Mesenchymal stem cell (in vitro differentiated cells and primary cell): ENCODE data around the gene NBPF3.
A peak's percentile ranks its signal among the peaks of the same experiment; 100 is the strongest.

Experiments used
- DNase-seq: peaks from one replicate; pipeline ENCODE4 v3.0.0-alpha.2; 2013
- H2AFZ ChIP-seq: one replicate; pipeline ENCODE4 v1.6.1; 2013; ENCODE audit warnings: low read depth, mild to moderate bottlenecking, control low read depth, inconsistent platforms, low read length, moderate library complexity
- H2AK5ac ChIP-seq: 2 replicates; pipeline ENCODE4 v1.6.1; 2013; ENCODE audit warnings: low read length, moderate library complexity, mild to moderate bottlenecking, inconsistent platforms; ENCODE audit not compliant: severe bottlenecking
- H2BK120ac ChIP-seq: one replicate; pipeline ENCODE4 v1.6.1; 2013; ENCODE audit warnings: low read depth, mild to moderate bottlenecking, inconsistent platforms, low read length, moderate library complexity
- H2BK12ac ChIP-seq, 2 experiments: one replicate each; pipeline ENCODE4 v1.6.1; 2013; ENCODE audit warnings: inconsistent platforms in 2 of 2, low read length in 2 of 2, mild to moderate bottlenecking in 2 of 2, moderate library complexity in 2 of 2, control low read depth in 1 of 2
- H2BK15ac ChIP-seq: one replicate; pipeline ENCODE4 v1.6.1; 2013; ENCODE audit warnings: mild to moderate bottlenecking, low read depth, inconsistent platforms; ENCODE audit not compliant: poor library complexity, severe bottlenecking
- H2BK5ac ChIP-seq: 2 replicates; pipeline ENCODE4 v1.6.1; 2013; ENCODE audit warnings: low read depth, mild to moderate bottlenecking, low read length, control low read depth, inconsistent platforms; ENCODE audit not compliant: poor library complexity, severe bottlenecking
- H3K14ac ChIP-seq, 2 experiments: one replicate each; pipeline ENCODE4 v1.6.1; 2013; ENCODE audit warnings: inconsistent platforms in 2 of 2, low read length in 2 of 2, control low read depth in 1 of 2, mild to moderate bottlenecking in 1 of 2, moderate library complexity in 1 of 2
- H3K18ac ChIP-seq, 2 experiments: one replicate each; pipeline ENCODE4 v1.6.1; 2013; ENCODE audit warnings: inconsistent platforms in 2 of 2, low read length in 2 of 2, control low read depth in 1 of 2, low read depth in 1 of 2, mild to moderate bottlenecking in 1 of 2
- H3K23ac ChIP-seq, 2 experiments: one replicate each; pipeline ENCODE4 v1.6.1; 2013; ENCODE audit warnings: inconsistent platforms in 2 of 2, low read length in 2 of 2, mild to moderate bottlenecking in 2 of 2, moderate library complexity in 2 of 2, control low read depth in 1 of 2
- H3K27ac ChIP-seq: 2 replicates; pipeline ENCODE4 v1.5.1; 2013; ENCODE audit warnings: mild to moderate bottlenecking, moderate library complexity, low read length, control low read depth, inconsistent platforms; ENCODE audit not compliant: poor library complexity, severe bottlenecking
- H3K27me3 ChIP-seq, 2 experiments: 2 replicates each; pipeline versions ENCODE4 v1.6.1 to v1.7.0; 2013; ENCODE audit warnings: low read length in 2 of 2, mild to moderate bottlenecking in 2 of 2, moderate library complexity in 2 of 2, control low read depth in 1 of 2, inconsistent platforms in 1 of 2; ENCODE audit not compliant: control insufficient read depth in 1 of 2, insufficient read depth in 1 of 2
- H3K36me3 ChIP-seq, 2 experiments: 2 replicates each; pipeline versions ENCODE4 v1.6.1 to v1.7.0; 2013; ENCODE audit warnings: low read length in 2 of 2, control low read depth in 1 of 2, inconsistent platforms in 1 of 2, low read depth in 1 of 2, mild to moderate bottlenecking in 1 of 2; ENCODE audit not compliant: insufficient read depth in 2 of 2, control insufficient read depth in 1 of 2
- H3K4ac ChIP-seq, 2 experiments: one replicate each; pipeline ENCODE4 v1.6.1; 2013; ENCODE audit warnings: inconsistent platforms in 2 of 2, low read length in 2 of 2, mild to moderate bottlenecking in 2 of 2, moderate library complexity in 2 of 2, control low read depth in 1 of 2, low read depth in 1 of 2
- H3K4me1 ChIP-seq: 2 replicates; pipeline ENCODE4 v1.6.1; 2013; ENCODE audit warnings: low read depth, low read length, control low read depth; ENCODE audit not compliant: control insufficient read depth, insufficient read depth
- H3K4me2 ChIP-seq: 2 replicates; pipeline ENCODE4 v1.6.1; 2013; ENCODE audit warnings: low read length, mild to moderate bottlenecking, inconsistent platforms; ENCODE audit not compliant: poor library complexity, severe bottlenecking
- H3K4me3 ChIP-seq, 2 experiments: 2 replicates each; pipeline versions ENCODE4 v1.5.1 to v1.7.0; 2013; ENCODE audit warnings: low read length in 2 of 2, mild to moderate bottlenecking in 2 of 2, control low read depth in 1 of 2, low read depth in 1 of 2; ENCODE audit not compliant: insufficient read depth in 1 of 2
- H3K79me1 ChIP-seq: replicated peaks from 2 replicates; pipeline ENCODE4 v1.6.1; 2013; ENCODE audit warnings: mild to moderate bottlenecking, control low read depth, low read length, inconsistent platforms; ENCODE audit not compliant: poor library complexity, severe bottlenecking
- H3K9ac ChIP-seq: 2 replicates; pipeline ENCODE4 v1.7.0; 2013; ENCODE audit warnings: mild to moderate bottlenecking, low read length, moderate library complexity
- H3K9me3 ChIP-seq: 2 replicates; pipeline ENCODE4 v1.7.0; 2013; ENCODE audit warnings: mild to moderate bottlenecking, low read length; ENCODE audit not compliant: control insufficient read depth
- H4K8ac ChIP-seq: one replicate; pipeline ENCODE4 v1.6.1; 2013; ENCODE audit warnings: inconsistent platforms, mild to moderate bottlenecking, low read length, moderate library complexity
- H4K91ac ChIP-seq: one replicate; pipeline ENCODE4 v1.6.1; 2013; ENCODE audit warnings: mild to moderate bottlenecking, low read length, inconsistent platforms
- WGBS: methylation state at CpG from one replicate; pipeline ENCODE4 v1.1.7; 2013; ENCODE audit warnings: mixed read lengths; 5-methylcytosine and 5-hydroxymethylcytosine counted together

Gene NBPF3

DNA sequence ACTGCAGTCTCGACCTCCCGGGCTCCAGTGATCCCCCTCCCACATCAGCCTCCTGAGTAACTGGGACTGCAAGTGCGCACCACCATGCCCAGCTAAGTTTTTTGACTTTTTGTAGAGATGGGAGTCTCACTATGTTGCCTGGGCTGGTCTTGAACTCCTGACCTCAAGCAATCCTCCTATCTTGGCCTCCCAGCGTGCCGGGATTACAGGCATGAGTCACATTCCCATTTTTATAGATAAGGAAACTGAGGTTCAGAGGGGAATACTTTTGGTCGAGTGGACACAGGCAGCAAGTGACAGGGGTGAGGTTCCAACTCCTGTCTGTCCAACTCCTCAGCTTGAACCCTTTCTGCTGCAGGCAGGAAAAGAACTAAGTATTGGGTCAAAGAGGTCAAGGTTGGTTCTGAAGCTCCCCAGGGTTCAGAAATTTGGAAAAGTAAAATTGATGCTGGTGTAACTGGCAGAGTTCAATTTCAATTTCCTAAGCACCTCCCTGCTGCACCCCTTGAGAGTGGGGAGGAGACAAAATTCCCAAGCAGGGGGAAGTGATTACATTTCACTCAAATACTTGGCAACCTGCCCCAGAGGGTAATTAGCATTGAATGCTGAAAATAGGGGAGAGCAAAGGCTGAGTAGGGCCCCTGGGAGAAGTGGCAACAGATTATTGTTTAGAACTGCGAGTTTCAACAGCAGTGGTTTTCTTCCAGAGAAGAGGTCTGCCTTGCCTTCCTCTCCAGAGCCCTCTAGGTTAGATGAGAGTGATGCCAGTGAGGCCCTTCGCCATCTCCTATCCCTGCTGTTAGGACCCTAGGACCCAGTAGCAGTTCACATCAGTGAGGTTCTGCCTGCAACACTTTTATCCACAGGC lies 51.8 kb downstream of the NBPF3 start:
- peak overlapping the region in 1 of 2 experiments; percentile 45 for H2BK12ac ChIP-seq
- H3K9me3 ChIP-seq, result no peaks in the 10 kb centered on the region
- peak overlapping the region; percentile 71 for H4K91ac ChIP-seq
- no peak overlapping the region for H3K4me2 ChIP-seq
- H3K27ac ChIP-seq, result no peak overlapping the region
- H2AK5ac ChIP-seq, result no peak overlapping the region
- H3K4ac ChIP-seq, result no peak overlapping the region
- no peaks in the 10 kb centered on the region for H3K36me3 ChIP-seq
- no peak overlapping the region for H3K9ac ChIP-seq
- H3K4me3 ChIP-seq, result no peak overlapping the region
- 39% methylated on average over 7 of the region's 8 CpGs for WGBS
- peaks cover 2% of the 10 kb centered on the region for H3K4me1 ChIP-seq
- H3K18ac ChIP-seq, result peak overlapping the region in 1 of 2 experiments; percentile 37
- H4K8ac ChIP-seq, result no peak overlapping the region
- H2AFZ ChIP-seq, result no peak overlapping the region
- H2BK15ac ChIP-seq, result no peak overlapping the region
- H3K14ac ChIP-seq, result no peak overlapping the region
- no peak overlapping the region for H3K23ac ChIP-seq
- H2BK120ac ChIP-seq, result no peak overlapping the region
- H2BK5ac ChIP-seq, result no peak overlapping the region
- peak; percentile 34 for DNase-seq
- peaks cover 19 to 57% of the 10 kb centered on the region in 2 experiments for H3K27me3 ChIP-seq
- no peaks in the 10 kb centered on the region for H3K79me1 ChIP-seq

DNA sequence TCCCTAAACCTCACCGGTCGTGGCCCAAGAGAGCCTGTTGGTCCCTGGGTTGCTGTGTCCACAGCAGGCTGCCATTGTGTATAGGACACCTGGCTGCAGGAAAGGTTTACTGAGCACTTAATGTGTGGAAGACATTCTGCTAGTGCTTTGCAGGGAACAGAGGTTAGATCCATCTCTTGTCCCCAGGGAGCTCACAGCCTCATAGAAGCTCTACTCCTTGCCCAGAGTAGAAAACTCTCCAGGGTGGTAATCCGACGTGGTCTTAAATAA lies 52.4 kb downstream of the NBPF3 start:
- H3K36me3 ChIP-seq, result no peaks in the 10 kb centered on the region
- peak overlapping the region in 1 of 2 experiments; percentile 37 for H3K18ac ChIP-seq
- H4K91ac ChIP-seq, result peak overlapping the region; percentile 71
- no peak overlapping the region for H3K9ac ChIP-seq
- no peak overlapping the region for H2AFZ ChIP-seq
- H3K79me1 ChIP-seq, result no peaks in the 10 kb centered on the region
- no peaks in the 10 kb centered on the region for H3K9me3 ChIP-seq
- peak overlapping the region in 1 of 2 experiments; percentile 45 for H2BK12ac ChIP-seq
- H3K14ac ChIP-seq, result no peak overlapping the region
- no peak overlapping the region for H3K27ac ChIP-seq
- H3K4me2 ChIP-seq, result no peak overlapping the region
- no peak overlapping the region for H3K4ac ChIP-seq
- no peak overlapping the region for H3K23ac ChIP-seq
- H2BK15ac ChIP-seq, result no peak overlapping the region
- no peak overlapping the region for H2AK5ac ChIP-seq
- peaks cover 19 to 63% of the 10 kb centered on the region in 2 experiments for H3K27me3 ChIP-seq
- H2BK120ac ChIP-seq, result no peak overlapping the region
- H2BK5ac ChIP-seq, result no peak overlapping the region
- WGBS, result 54% methylated on average over 4 of the region's 4 CpGs
- peaks cover 2% of the 10 kb centered on the region for H3K4me1 ChIP-seq
- no peak overlapping the region for H3K4me3 ChIP-seq
- DNase-seq, result no peak
- no peak overlapping the region for H4K8ac ChIP-seq

DNA sequence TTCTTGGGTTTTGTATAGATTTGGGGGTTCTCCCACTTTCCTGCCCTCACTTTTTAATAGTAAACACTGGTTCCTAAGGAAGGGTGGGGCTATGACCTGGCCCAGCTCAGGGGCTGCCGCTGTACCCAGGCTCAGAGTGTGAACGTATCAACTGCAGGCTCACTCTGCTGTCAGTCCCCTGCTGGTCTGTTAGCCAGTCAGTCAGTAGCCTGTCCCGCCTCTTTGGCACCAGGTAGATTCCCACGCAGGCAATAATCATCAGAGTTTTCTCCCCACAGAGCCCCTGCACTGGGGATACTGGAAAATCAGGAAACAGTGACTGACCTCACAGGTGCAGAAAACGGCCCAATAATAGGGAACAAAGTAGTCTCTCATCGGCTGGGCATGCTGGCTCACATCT lies 54.3 kb downstream of the NBPF3 start:
- Histone ChIP-seq H3K27ac (no peak overlapping the region), H2BK5ac (no peak overlapping the region), H2AFZ (no peak overlapping the region), H3K4ac (no peak overlapping the region), H3K9ac (no peak overlapping the region), H3K14ac (no peak overlapping the region), H2AK5ac (no peak overlapping the region), H2BK15ac (no peak overlapping the region), H3K18ac (no peak overlapping the region), H3K79me1 (no peaks in the 10 kb centered on the region), H2BK12ac (no peak overlapping the region), H4K91ac (no peak overlapping the region), H3K9me3 (peaks cover 2% of the 10 kb centered on the region), H3K4me1 (peaks cover 8% of the 10 kb centered on the region), H2BK120ac (no peak overlapping the region), H3K4me3 (no peak overlapping the region), H3K4me2 (no peak overlapping the region), H3K27me3 (peaks cover 19 to 65% of the 10 kb centered on the region in 2 experiments), H3K36me3 (no peaks in the 10 kb centered on the region), H4K8ac (no peak overlapping the region), H3K23ac (no peak overlapping the region)
- 66% methylated on average over 6 of the region's 6 CpGs for WGBS
- DNase-seq, result no peak

DNA sequence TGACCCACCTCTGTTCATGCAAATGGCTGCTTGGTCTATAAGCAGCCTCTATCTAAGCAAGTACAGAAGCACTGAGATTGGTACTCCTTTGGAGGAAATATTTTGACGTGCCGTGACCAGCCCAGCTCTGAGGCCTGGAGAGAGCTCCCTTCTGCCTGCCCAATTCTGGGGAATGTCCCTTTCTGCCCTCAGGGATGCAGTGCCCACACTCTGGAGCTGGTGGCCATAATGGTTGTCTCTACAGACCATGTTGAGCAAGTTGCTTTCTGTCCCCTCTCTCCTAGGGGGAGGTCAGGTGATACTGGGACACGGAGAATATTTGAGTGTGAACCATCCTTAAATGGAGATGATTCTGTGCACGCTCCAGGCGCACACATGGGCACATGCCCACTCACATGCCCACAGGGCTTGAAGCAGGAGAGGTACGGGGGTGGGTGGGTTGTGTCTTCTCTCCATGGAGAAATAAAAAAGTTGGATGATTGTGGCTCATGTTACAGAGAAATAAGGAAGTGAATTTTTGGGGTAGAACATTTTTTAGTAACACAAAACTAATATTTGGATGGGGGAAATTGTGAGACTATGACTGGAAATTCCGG lies 55.4 kb downstream of the NBPF3 start:
- H3K4ac ChIP-seq, result no peak overlapping the region
- no peak overlapping the region for H2BK120ac ChIP-seq
- H3K4me2 ChIP-seq, result no peak overlapping the region
- no peak overlapping the region for H3K23ac ChIP-seq
- no peak overlapping the region for H3K18ac ChIP-seq
- H3K9ac ChIP-seq, result no peak overlapping the region
- no peak overlapping the region for H2BK15ac ChIP-seq
- H3K27ac ChIP-seq, result no peak overlapping the region
- no peak overlapping the region for H4K91ac ChIP-seq
- H3K4me3 ChIP-seq, result no peak overlapping the region
- H3K27me3 ChIP-seq, result peaks cover 19 to 65% of the 10 kb centered on the region in 2 experiments
- H2AFZ ChIP-seq, result no peak overlapping the region
- WGBS, result 86% methylated on average over 7 of the region's 7 CpGs
- H3K4me1 ChIP-seq, result peaks cover 8% of the 10 kb centered on the region
- no peak overlapping the region for H2BK12ac ChIP-seq
- H3K79me1 ChIP-seq, result no peaks in the 10 kb centered on the region
- no peak overlapping the region for H4K8ac ChIP-seq
- H2BK5ac ChIP-seq, result peak overlapping the region; percentile 59
- no peak for DNase-seq
- H3K14ac ChIP-seq, result no peak overlapping the region
- H3K9me3 ChIP-seq, result peaks cover 10% of the 10 kb centered on the region
- no peaks in the 10 kb centered on the region for H3K36me3 ChIP-seq
- no peak overlapping the region for H2AK5ac ChIP-seq
